ENCODE results near the gene DOK7. TPM values are rescaled to one million over a fixed set of nuclear protein-coding genes. Genes with fewer than 3 reads are reported as not detected.

The DOK7 gene
- total and polyA plus RNA-seq, 2 of the 4 experiments (the other 2 are of a cell fraction) = not detected

- ATAC-seq (ENCODE audit: low read depth) = no peak
- Histone ChIP-seq H3K27me3 (ENCODE audit: control insufficient read depth, insufficient read depth, low read length) (no peaks in the 10 kb centered on the region), H3K9me3 (ENCODE audit: control insufficient read depth, insufficient read depth, low read length) (no peaks in the 10 kb centered on the region), H3K27ac (ENCODE audit: insufficient read depth, low read length) (no peak overlapping the region), H3K14ac (replicated peaks; ENCODE audit: low read depth, low read length) (no peak overlapping the region), H3K4me2 (ENCODE audit: low read depth, low read length) (no peak overlapping the region), H2AFZ (replicated peaks; ENCODE audit: low read length, poor library complexity) (no peak overlapping the region), H2BK20ac (ENCODE audit: low read depth, low read length) (no peak overlapping the region), H4K20me1 (ENCODE audit: insufficient read depth, low read length) (peaks cover 1% of the 10 kb centered on the region; the same call in 1 of the 2 replicates), H2BK15ac (ENCODE audit: low read depth, low read length) (no peak overlapping the region), H3K36me3 (ENCODE audit: control insufficient read depth, insufficient read depth, low read length) (peaks cover 69% of the 10 kb centered on the region), H2BK5ac (ENCODE audit: low read depth, low read length, poor library complexity, severe bottlenecking) (no peak overlapping the region), H2AK5ac (ENCODE audit: low read depth, low read length) (no peak overlapping the region), H2BK120ac (ENCODE audit: low read depth, low read length) (no peak overlapping the region), H3K18ac (ENCODE audit: low read depth, low read length) (no peak overlapping the region), H4K5ac (ENCODE audit: low read depth, low read length) (no peak overlapping the region), H3K9me1 (ENCODE audit: insufficient read depth, low read length) (no peaks in the 10 kb centered on the region), H2AK9ac (replicated peaks; ENCODE audit: low read depth, low read length, poor library complexity) (peak overlapping the region; percentile 42), H3K4me3 (ENCODE audit: insufficient read depth, low read depth, low read length) (no peak overlapping the region), H3K79me1 (ENCODE audit: low read depth in 1 of 2, low read length in 2 of 2) (peaks cover 0 to 10% of the 10 kb centered on the region in 2 experiments; a peak in 1 of 4 replicates), H4K8ac (ENCODE audit: low read depth in 2 of 2, low read length in 2 of 2) (no peak overlapping the region), H3K9ac (ENCODE audit: low read depth, low read length) (no peak overlapping the region), H3K4ac (ENCODE audit: low read depth, low read length) (no peak overlapping the region), H3K4me1 (ENCODE audit: control insufficient read depth, insufficient read depth, low read length) (no peaks in the 10 kb centered on the region), H3K56ac (ENCODE audit: extremely low read depth, insufficient read depth, low read length) (no peak overlapping the region), H4K91ac (ENCODE audit: insufficient read depth, low read depth, low read length) (no peak overlapping the region), H3K23ac (ENCODE audit: low read depth, low read length) (no peak overlapping the region)
- ChIA-PET CTCF (no interaction called here), POLR2A (ENCODE audit: unreplicated experiment) (no interaction called here)
- TF ChIP-seq MAZ (IDR thresholded peaks at IDR 0.05; ENCODE audit: borderline replicate concordance, low read depth, low read length) (no peak), BHLHE40 (IDR thresholded peaks at IDR 0.05; ENCODE audit: low read depth, low read length) (no peak), RAD21 (IDR thresholded peaks at IDR 0.05; ENCODE audit: low read length) (no peak), SMC3 (IDR thresholded peaks at IDR 0.05; ENCODE audit: low read depth, low read length) (no peak), FOS (IDR thresholded peaks at IDR 0.05; ENCODE audit: low read depth, low read length) (no peak), NFE2L2 (IDR thresholded peaks at IDR 0.05; ENCODE audit: low read depth, low read length) (no peak), USF2 (IDR thresholded peaks at IDR 0.05; ENCODE audit: low read depth, low read length) (no peak), MXI1 (IDR thresholded peaks at IDR 0.05; ENCODE audit: borderline replicate concordance, low read depth, low read length) (no peak), CEBPB (IDR thresholded peaks at IDR 0.05; ENCODE audit: low read depth, low read length) (no peak), CTCF (conservative IDR thresholded peaks at IDR 0.05; ENCODE audit: low read depth, low read length) (no peak), RCOR1 (IDR thresholded peaks at IDR 0.05; ENCODE audit: insufficient replicate concordance, low read length) (no peak), POLR2A (IDR thresholded peaks at IDR 0.05; ENCODE audit: low read depth, low read length) (no peak)
- TF ChIP-seq, protein P1, sequence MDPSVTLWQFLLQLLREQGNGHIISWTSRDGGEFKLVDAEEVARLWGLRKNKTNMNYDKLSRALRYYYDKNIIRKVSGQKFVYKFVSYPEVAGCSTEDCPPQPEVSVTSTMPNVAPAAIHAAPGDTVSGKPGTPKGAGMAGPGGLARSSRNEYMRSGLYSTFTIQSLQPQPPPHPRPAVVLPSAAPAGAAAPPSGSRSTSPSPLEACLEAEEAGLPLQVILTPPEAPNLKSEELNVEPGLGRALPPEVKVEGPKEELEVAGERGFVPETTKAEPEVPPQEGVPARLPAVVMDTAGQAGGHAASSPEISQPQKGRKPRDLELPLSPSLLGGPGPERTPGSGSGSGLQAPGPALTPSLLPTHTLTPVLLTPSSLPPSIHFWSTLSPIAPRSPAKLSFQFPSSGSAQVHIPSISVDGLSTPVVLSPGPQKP (IDR thresholded peaks at IDR 0.05; ENCODE audit: borderline replicate concordance, low read depth, low read length) = no peak
- in situ Hi-C loops (cut with MboI; ENCODE audit: low sequenced_read_pairs) = no loop called here
- dilution Hi-C loops (cut with HindIII; ENCODE audit: low sequenced_read_pairs, unreplicated experiment) = no loop called here
- no TSS peak for BruUV-seq (replicated peaks)
- no peak for DNase-seq
- WGBS, 2 experiments (ENCODE audit: extremely low coverage in 2 of 2, insufficient read length in 1 of 2) = 91% methylated on average over 19 of the region's 31 CpGs; no CpG with 5 or more reads in 1 of the 2 experiments
- intact Hi-C loops (cut with micrococcal nuclease) = no loop called here
Measured at GRCh38 chr4:3514806-3515501, 51.8 kb downstream of the DOK7 start.
